NCI-H1436 (cell line): ENCODE results near the gene MACO1.
A peak's percentile ranks its signal among the peaks of the same experiment; 100 is the strongest.
"Not testable (repeated sequence)": the region's sequence is repeated elsewhere in the genome, so short reads cannot be mapped to it uniquely, and the experiment has no call there.

Experiments used
- DNase-seq: peaks from one replicate; lab custom pipeline; 2025; lab: John Stamatoyannopoulos, UW

The MACO1 gene

GRCh38 chr1:25430073-25430966 lies at the start of gene MACO1:
TSS of gene MACO1 (plus strand) at chr1:25430897. CDS start at chr1:25431099, 202 bp downstream.
- DNase-seq: peak; percentile 95

- DNase-seq: not testable (repeated sequence)
Measured at GRCh38 chr1:25382543-25382942, 48.2 kb upstream of the MACO1 start.

GRCh38 chr1:25383090-25383489 lies 47.6 kb upstream of the MACO1 start:
- not testable (repeated sequence) for DNase-seq

- not testable (repeated sequence) for DNase-seq
Measured at GRCh38 chr1:25383875-25384274, 46.8 kb upstream of the MACO1 start.

- not testable (repeated sequence) for DNase-seq
Measured at GRCh38 chr1:25387096-25387495, 43.6 kb upstream of the MACO1 start.

GRCh38 chr1:25388691-25389090 lies 42.0 kb upstream of the MACO1 start:
- DNase-seq: not testable (repeated sequence)

- not testable (repeated sequence) for DNase-seq
Measured at GRCh38 chr1:25389721-25390120, 41.0 kb upstream of the MACO1 start.

GRCh38 chr1:25392841-25393240 lies 37.9 kb upstream of the MACO1 start:
- no peak for DNase-seq

- DNase-seq: not testable (repeated sequence)
Measured at GRCh38 chr1:25397549-25397948, 33.1 kb upstream of the MACO1 start.

- not testable (repeated sequence) for DNase-seq
Measured at GRCh38 chr1:25398079-25398478, 32.6 kb upstream of the MACO1 start.

- DNase-seq: not testable (repeated sequence)
Measured at GRCh38 chr1:25402947-25403803, 27.5 kb upstream of the MACO1 start.

- not testable (repeated sequence) for DNase-seq
Measured at GRCh38 chr1:25405731-25406305, 24.9 kb upstream of the MACO1 start.

- DNase-seq: not testable (repeated sequence)
Measured at GRCh38 chr1:25409641-25410427, 20.9 kb upstream of the MACO1 start.

- not testable (repeated sequence) for DNase-seq
Measured at GRCh38 chr1:25412872-25413623, 17.6 kb upstream of the MACO1 start.

GRCh38 chr1:25414157-25414556 lies 16.5 kb upstream of the MACO1 start:
- DNase-seq: not testable (repeated sequence)

GRCh38 chr1:25414578-25414977 lies 16.1 kb upstream of the MACO1 start:
- DNase-seq: not testable (repeated sequence)

GRCh38 chr1:25417280-25417679 lies 13.4 kb upstream of the MACO1 start:
- DNase-seq: not testable (repeated sequence)

GRCh38 chr1:25419339-25419738 lies 11.4 kb upstream of the MACO1 start:
- DNase-seq: not testable (repeated sequence)

- DNase-seq: not testable (repeated sequence)
Measured at GRCh38 chr1:25420715-25421114, 10.0 kb upstream of the MACO1 start, which contains the start of gene RHCE. TSS of gene RHCE (minus strand) at chr1:25420825. CDS start at chr1:25420786, 39 bp downstream.

GRCh38 chr1:25423206-25423605 lies 7.5 kb upstream of the MACO1 start:
- DNase-seq: not testable (repeated sequence)
